ENCODE results near the gene DDI2. TPM values are rescaled to one million over a fixed set of nuclear protein-coding genes. Genes with fewer than 3 reads are reported as not detected.

Gene DDI2
- total RNA-seq, 2 experiments from 2014 or later, result 33.7 to 34.9 TPM

DNA sequence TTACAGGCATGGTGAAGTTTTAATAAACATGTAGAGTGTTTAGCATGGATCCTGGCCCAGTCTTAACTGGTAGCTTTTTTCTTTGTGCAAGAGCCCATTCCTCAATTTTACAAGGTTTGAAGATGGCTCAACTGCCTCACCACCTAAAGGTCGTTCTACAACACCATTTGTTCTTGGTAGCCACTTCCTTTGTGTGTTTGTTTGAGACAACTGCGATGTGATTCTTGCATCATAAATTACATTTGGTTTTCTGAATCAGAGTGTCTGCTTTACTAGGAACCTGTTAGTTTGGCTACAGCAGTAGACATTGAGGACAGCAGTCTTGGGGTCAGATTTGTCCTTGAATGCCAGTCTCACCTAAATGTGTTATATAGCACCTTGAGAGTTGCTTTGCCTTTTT lies 70.2 kb downstream of the DDI2 start:
- peak overlapping the region; percentile 75 for H3K27ac Mint-ChIP-seq
- H3K27me3 Mint-ChIP-seq, result no peaks in the 10 kb centered on the region
- POLR2A ChIA-PET, result no interaction called here
- intact Hi-C loops (cut with micrococcal nuclease), result no loop called here
- CTCF ChIA-PET, result no interaction called here
- H3K4me1 Mint-ChIP-seq (ENCODE audit: low read depth), result peaks cover 29% of the 10 kb centered on the region
- H3K36me3 Mint-ChIP-seq (ENCODE audit: low read depth), result peaks cover 13% of the 10 kb centered on the region
- TF ChIP-seq, protein P1, sequence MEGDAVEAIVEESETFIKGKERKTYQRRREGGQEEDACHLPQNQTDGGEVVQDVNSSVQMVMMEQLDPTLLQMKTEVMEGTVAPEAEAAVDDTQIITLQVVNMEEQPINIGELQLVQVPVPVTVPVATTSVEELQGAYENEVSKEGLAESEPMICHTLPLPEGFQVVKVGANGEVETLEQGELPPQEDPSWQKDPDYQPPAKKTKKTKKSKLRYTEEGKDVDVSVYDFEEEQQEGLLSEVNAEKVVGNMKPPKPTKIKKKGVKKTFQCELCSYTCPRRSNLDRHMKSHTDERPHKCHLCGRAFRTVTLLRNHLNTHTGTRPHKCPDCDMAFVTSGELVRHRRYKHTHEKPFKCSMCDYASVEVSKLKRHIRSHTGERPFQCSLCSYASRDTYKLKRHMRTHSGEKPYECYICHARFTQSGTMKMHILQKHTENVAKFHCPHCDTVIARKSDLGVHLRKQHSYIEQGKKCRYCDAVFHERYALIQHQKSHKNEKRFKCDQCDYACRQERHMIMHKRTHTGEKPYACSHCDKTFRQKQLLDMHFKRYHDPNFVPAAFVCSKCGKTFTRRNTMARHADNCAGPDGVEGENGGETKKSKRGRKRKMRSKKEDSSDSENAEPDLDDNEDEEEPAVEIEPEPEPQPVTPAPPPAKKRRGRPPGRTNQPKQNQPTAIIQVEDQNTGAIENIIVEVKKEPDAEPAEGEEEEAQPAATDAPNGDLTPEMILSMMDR (IDR thresholded peaks at IDR 0.05), result no peak
- H3K9me3 Mint-ChIP-seq, result peaks cover 6% of the 10 kb centered on the region
- ATAC-seq (no peak), DNase-seq (no peak)
- H3K4me3 Mint-ChIP-seq, result no peak overlapping the region

DNA sequence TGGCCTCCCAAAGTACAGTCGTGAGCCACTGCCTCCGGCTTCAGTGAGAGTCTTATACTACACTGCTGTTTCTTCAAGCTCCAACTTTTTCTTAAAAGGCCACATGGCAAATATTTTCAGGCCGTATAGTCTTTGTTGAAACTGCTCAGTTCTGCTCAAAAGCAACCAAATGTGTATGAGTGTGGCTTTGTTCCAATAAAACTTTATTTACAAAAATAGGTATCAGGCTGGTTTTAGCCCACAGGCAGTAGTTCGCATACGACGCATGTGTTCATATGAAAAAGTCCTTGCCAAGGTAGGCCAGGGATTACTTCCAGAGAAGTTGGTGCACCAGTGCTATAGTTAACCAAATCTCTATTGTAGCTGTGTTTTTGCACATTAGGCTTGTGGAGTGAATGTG lies 73.1 kb downstream of the DDI2 start:
- ChIA-PET POLR2A (no interaction called here), CTCF (no interaction called here)
- Mint-ChIP-seq H3K9me3 (peaks cover 6% of the 10 kb centered on the region), H3K27me3 (no peaks in the 10 kb centered on the region), H3K4me3 (no peak overlapping the region), H3K36me3 (ENCODE audit: low read depth) (peaks cover 17% of the 10 kb centered on the region), H3K27ac (no peak overlapping the region), H3K4me1 (ENCODE audit: low read depth) (peaks cover 37% of the 10 kb centered on the region)
- no peak for ATAC-seq
- TF ChIP-seq, protein P1 (IDR thresholded peaks at IDR 0.05), result no peak
- DNase-seq, result no peak
- intact Hi-C loops (cut with micrococcal nuclease), result no loop called here

DNA sequence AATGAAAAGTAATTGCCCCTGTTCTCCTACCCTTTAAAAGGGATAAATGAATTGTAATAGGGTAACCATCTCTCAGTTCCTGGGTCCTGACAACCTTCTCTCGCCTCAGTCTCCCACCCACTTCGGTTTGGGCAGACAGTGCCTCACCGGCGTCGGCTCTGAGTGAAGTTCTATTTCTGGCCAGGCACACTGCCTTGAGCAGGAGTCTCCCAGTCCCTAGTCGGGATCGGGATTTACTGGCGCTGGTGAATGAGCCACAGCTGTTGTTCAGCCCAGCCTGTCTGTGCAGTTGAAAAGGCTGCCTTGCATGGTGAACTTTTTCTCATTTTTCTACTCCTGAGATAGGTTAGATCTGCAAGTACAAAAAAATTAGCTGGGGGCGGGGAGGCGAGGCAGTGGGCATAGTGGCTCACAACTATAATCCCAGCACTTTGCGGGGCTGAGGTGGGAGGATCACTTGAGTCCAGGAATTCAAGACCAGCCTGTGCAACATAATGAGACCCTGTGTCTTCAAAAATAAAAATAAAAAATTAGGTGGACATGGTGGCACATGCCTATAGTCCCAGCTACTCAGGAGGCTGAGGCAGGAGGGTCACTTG lies 74.3 kb downstream of the DDI2 start:
- CTCF ChIA-PET, result no interaction called here
- H3K4me1 Mint-ChIP-seq (ENCODE audit: low read depth), result peaks cover 31% of the 10 kb centered on the region
- POLR2A ChIA-PET, result interaction anchor here (0.7 to 1.0 kb wide), 2 partner anchors 11 to 108 kb away, joined by 3 to 4 read pairs; no protein-coding TSS in a partner anchor

DNA sequence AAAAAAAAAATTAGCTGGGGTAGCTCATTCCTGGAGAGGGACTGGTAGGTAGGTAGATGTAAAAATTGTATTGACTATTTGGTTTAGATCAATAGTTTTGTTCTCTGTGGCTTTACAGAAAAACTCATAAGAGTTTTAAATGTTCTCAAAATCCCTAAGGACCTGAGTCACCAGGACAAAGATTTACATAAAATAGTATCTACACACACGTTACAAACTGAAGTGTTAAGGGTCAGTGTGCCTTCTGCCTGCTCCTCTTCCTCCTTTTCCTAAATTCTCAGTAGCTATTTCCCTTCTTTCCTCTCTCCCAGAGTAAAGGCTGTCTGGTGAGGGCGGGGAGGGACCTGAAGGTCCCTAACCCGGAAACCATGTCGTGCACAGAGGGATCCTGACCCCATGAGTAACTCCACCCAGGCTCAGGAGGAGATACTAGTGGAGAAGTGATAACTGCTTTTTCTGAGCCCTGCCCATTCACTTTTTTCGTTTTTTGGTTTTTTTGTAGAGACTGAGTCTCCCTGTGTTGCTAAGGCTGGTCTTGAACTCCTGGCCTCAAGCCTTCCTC lies 74.9 kb downstream of the DDI2 start:
- intact Hi-C loops (cut with micrococcal nuclease), result no loop called here
- DNase-seq (no peak), ATAC-seq (no peak)
- Mint-ChIP-seq H3K27ac (peak overlapping the region; percentile 63), H3K4me3 (no peak overlapping the region), H3K36me3 (ENCODE audit: low read depth) (peaks cover 18% of the 10 kb centered on the region), H3K27me3 (no peaks in the 10 kb centered on the region), H3K9me3 (peaks cover 6% of the 10 kb centered on the region), H3K4me1 (ENCODE audit: low read depth) (peaks cover 35% of the 10 kb centered on the region)
- TF ChIP-seq, protein P1 (IDR thresholded peaks at IDR 0.05), result no peak
- POLR2A ChIA-PET, result interaction anchor here (1.0 kb wide), 1 partner anchor 109 kb away, joined by 4 read pairs; no protein-coding TSS in a partner anchor
- CTCF ChIA-PET, result no interaction called here

More for the DNA sequence above, 74.3 kb downstream of the DDI2 start:
- no peaks in the 10 kb centered on the region for H3K27me3 Mint-ChIP-seq
- no peak overlapping the region for H3K4me3 Mint-ChIP-seq
- TF ChIP-seq, protein P1 (IDR thresholded peaks at IDR 0.05), result no peak
- no peak for ATAC-seq
- intact Hi-C loops (cut with micrococcal nuclease), result no loop called here
- H3K27ac Mint-ChIP-seq, result peak overlapping the region; percentile 20
- H3K9me3 Mint-ChIP-seq, result peaks cover 6% of the 10 kb centered on the region
- peaks cover 17% of the 10 kb centered on the region for H3K36me3 Mint-ChIP-seq (ENCODE audit: low read depth)
- DNase-seq, result no peak

DNA sequence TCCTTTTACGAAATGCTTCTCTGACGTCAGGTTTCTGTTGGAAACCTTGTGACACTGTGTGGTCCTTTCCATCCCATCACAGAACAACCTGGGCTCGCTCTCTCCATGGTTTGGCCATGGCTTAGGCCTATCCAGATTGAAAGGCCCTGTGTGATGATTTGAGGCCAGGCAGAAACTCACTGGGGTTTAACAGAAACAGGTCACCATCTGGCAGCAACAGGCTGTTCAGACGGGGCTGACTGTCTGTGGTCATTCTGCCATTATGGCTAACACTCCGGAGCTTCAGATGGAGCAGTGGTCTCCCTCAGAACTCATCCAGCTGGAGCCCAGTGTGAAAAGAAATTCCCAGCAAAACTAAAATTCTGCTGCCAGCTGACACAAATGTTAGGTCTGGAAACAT lies 76.1 kb downstream of the DDI2 start:
- H3K4me1 Mint-ChIP-seq (ENCODE audit: low read depth), result peaks cover 34% of the 10 kb centered on the region
- ATAC-seq (no peak), DNase-seq (no peak)
- TF ChIP-seq, protein P1 (IDR thresholded peaks at IDR 0.05), result no peak
- CTCF ChIA-PET, result no interaction called here
- intact Hi-C loops (cut with micrococcal nuclease), result no loop called here
- H3K27ac Mint-ChIP-seq, result peak overlapping the region; percentile 61
- no peak overlapping the region for H3K4me3 Mint-ChIP-seq
- H3K27me3 Mint-ChIP-seq, result no peaks in the 10 kb centered on the region
- no peaks in the 10 kb centered on the region for H3K9me3 Mint-ChIP-seq
- H3K36me3 Mint-ChIP-seq (ENCODE audit: low read depth), result peaks cover 10% of the 10 kb centered on the region
- POLR2A ChIA-PET, result interaction anchor here (1.7 to 1.9 kb wide), 2 partner anchors 8 to 26 kb away, joined by 3 to 8 read pairs; no protein-coding TSS in a partner anchor

All from activated CD8-positive, alpha-beta T cell treated with anti-CD3 and anti-CD28 coated beads for 36 hours (primary cell).